ENCODE data around the gene FBXO48.
A peak's percentile ranks its signal among the peaks of the same experiment; 100 is the strongest.

DNA sequence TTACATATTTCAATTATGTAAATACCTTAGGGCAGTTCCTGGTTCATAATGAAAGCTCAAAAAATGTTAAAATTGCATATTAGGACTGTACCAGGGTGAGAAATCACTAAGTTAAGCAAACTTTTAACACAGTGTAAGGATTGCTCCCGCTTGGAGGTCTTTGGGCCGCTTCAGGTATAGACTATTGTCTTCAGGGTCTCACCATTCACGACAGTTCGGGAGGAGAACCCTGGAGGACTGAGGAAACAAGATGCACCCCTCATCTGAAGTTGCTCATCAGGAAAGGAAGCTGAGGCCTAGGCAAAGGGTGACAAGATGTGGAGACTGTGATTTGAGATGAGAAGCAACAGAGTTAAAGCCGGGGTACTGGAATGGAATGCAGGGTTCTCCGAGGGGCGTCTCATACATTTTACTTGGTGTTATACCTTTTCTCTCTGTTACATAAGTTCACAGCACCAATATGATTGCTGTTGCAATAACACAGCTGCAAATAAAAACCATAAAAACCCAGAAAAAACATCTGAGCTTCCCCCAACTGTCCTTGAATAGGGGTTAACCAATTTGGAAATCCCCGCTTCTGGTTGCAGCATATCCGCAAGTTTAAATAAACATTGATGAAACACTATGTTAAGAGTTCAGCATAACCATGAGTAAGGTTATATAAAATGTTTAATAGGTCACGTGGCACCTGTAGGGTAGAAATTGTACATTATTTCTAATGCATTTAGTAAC is 40.1 kb downstream of the FBXO48 start:
- TF ChIP-seq, protein P1, sequence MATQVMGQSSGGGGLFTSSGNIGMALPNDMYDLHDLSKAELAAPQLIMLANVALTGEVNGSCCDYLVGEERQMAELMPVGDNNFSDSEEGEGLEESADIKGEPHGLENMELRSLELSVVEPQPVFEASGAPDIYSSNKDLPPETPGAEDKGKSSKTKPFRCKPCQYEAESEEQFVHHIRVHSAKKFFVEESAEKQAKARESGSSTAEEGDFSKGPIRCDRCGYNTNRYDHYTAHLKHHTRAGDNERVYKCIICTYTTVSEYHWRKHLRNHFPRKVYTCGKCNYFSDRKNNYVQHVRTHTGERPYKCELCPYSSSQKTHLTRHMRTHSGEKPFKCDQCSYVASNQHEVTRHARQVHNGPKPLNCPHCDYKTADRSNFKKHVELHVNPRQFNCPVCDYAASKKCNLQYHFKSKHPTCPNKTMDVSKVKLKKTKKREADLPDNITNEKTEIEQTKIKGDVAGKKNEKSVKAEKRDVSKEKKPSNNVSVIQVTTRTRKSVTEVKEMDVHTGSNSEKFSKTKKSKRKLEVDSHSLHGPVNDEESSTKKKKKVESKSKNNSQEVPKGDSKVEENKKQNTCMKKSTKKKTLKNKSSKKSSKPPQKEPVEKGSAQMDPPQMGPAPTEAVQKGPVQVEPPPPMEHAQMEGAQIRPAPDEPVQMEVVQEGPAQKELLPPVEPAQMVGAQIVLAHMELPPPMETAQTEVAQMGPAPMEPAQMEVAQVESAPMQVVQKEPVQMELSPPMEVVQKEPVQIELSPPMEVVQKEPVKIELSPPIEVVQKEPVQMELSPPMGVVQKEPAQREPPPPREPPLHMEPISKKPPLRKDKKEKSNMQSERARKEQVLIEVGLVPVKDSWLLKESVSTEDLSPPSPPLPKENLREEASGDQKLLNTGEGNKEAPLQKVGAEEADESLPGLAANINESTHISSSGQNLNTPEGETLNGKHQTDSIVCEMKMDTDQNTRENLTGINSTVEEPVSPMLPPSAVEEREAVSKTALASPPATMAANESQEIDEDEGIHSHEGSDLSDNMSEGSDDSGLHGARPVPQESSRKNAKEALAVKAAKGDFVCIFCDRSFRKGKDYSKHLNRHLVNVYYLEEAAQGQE (IDR thresholded peaks at IDR 0.05; ENCODE audit: low read depth, low read length): no peak
- TF ChIP-seq EP300 (IDR thresholded peaks at IDR 0.05; ENCODE audit: borderline replicate concordance in 1 of 2, control insufficient read depth in 1 of 2, low read depth in 2 of 2, low read length in 2 of 2) (peak; percentile 68 to 69; a peak in 3 of 4 replicates), RBBP5 (conservative IDR thresholded peaks at IDR 0.05) (no peak), CHD2 (IDR thresholded peaks at IDR 0.05; ENCODE audit: borderline replicate concordance, low read depth, low read length) (no peak), ZNF274 (IDR thresholded peaks at IDR 0.05; ENCODE audit: insufficient read depth, insufficient read length) (no peak), EED (IDR thresholded peaks at IDR 0.05; ENCODE audit: low read depth) (peak; percentile 29; the same call in 1 of the 2 replicates), MXI1 (IDR thresholded peaks at IDR 0.05; ENCODE audit: low read depth, low read length) (no peak)
- TF ChIP-seq, protein P2, sequence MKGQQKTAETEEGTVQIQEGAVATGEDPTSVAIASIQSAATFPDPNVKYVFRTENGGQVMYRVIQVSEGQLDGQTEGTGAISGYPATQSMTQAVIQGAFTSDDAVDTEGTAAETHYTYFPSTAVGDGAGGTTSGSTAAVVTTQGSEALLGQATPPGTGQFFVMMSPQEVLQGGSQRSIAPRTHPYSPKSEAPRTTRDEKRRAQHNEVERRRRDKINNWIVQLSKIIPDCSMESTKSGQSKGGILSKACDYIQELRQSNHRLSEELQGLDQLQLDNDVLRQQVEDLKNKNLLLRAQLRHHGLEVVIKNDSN (IDR thresholded peaks at IDR 0.05; ENCODE audit: borderline replicate concordance, extremely low read length, insufficient read depth, low read depth, low read length): no peak
- TF ChIP-seq, protein P3, sequence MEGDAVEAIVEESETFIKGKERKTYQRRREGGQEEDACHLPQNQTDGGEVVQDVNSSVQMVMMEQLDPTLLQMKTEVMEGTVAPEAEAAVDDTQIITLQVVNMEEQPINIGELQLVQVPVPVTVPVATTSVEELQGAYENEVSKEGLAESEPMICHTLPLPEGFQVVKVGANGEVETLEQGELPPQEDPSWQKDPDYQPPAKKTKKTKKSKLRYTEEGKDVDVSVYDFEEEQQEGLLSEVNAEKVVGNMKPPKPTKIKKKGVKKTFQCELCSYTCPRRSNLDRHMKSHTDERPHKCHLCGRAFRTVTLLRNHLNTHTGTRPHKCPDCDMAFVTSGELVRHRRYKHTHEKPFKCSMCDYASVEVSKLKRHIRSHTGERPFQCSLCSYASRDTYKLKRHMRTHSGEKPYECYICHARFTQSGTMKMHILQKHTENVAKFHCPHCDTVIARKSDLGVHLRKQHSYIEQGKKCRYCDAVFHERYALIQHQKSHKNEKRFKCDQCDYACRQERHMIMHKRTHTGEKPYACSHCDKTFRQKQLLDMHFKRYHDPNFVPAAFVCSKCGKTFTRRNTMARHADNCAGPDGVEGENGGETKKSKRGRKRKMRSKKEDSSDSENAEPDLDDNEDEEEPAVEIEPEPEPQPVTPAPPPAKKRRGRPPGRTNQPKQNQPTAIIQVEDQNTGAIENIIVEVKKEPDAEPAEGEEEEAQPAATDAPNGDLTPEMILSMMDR (IDR thresholded peaks at IDR 0.05 in 2 of 3, conservative IDR thresholded peaks at IDR 0.05 in 1 of 3; ENCODE audit: control insufficient read depth in 2 of 3, extremely low read depth in 1 of 3, insufficient read depth in 1 of 3, low read depth in 3 of 3, low read length in 3 of 3): no peak
